IMR-90 (cell line): ENCODE results near the gene IFIT5. TPM values are rescaled to one million over a fixed set of nuclear protein-coding genes. Genes with fewer than 3 reads are reported as not detected.

ENCODE experiments used
- ATAC-seq: fragments of 200-7000 bp; cut with Tn5 transposase; 2 replicates; pipeline ENCODE4 v1.9.1; 2020; ENCODE audit warnings: low read depth, mild to moderate bottlenecking, moderate library complexity
- BruUV-seq: library from RNA; stranded (reverse); fragments of 400-500 nt; replicated peaks from 2 replicates; lab custom pipeline; 2021; lab: Mats Ljungman, UMichigan
- CTCF ChIA-PET: fragments of 300-600 bp; formaldehyde crosslinking; extraction: SDS; loops from one replicate; lab custom pipeline; 2021; ENCODE audit warnings: antibody characterized with exemption; lab: Yijun Ruan, JAX
- POLR2A ChIA-PET: fragments of 300-600 bp; sonication (Branson Sonifier 250); formaldehyde crosslinking; loops from one replicate; lab custom pipeline; 2022; ENCODE audit warnings: antibody characterized with exemption; ENCODE audit not compliant: unreplicated experiment; lab: Charles Lee
- DNase-seq: peaks from one replicate; pipeline ENCODE4 v3.0.0; 2013
- H2AFZ ChIP-seq: replicated peaks from 2 replicates; pipeline ENCODE3; 2013; ENCODE audit warnings: low read length, mild to moderate bottlenecking; ENCODE audit not compliant: poor library complexity
- H2AK5ac ChIP-seq: 2 replicates; pipeline ENCODE4 v1.6.1; 2013; ENCODE audit warnings: low read depth, low read length, inconsistent platforms
- H2AK9ac ChIP-seq: replicated peaks from 2 replicates; pipeline ENCODE3; 2013; ENCODE audit warnings: mild to moderate bottlenecking, low read depth, low read length, moderate library complexity; ENCODE audit not compliant: poor library complexity
- H2BK120ac ChIP-seq: 2 replicates; pipeline ENCODE4 v1.6.1; 2013; ENCODE audit warnings: low read depth, low read length, inconsistent platforms
- H2BK15ac ChIP-seq: 3 replicates; pipeline ENCODE4 v1.6.1; 2013; ENCODE audit warnings: low read depth, low read length, inconsistent platforms
- H2BK20ac ChIP-seq: 2 replicates; pipeline ENCODE4 v1.6.1; 2013; ENCODE audit warnings: low read depth, mild to moderate bottlenecking, inconsistent platforms, low read length, moderate library complexity
- H2BK5ac ChIP-seq: 2 replicates; pipeline ENCODE4 v1.6.1; 2013; ENCODE audit warnings: mild to moderate bottlenecking, low read depth, low read length, inconsistent platforms; ENCODE audit not compliant: poor library complexity, severe bottlenecking
- H3K14ac ChIP-seq: replicated peaks from 2 replicates; pipeline ENCODE4 v1.6.1; 2013; ENCODE audit warnings: low read depth, low read length, inconsistent platforms
- H3K18ac ChIP-seq: 2 replicates; pipeline ENCODE4 v1.6.1; 2013; ENCODE audit warnings: low read depth, low read length, control low read depth
- H3K23ac ChIP-seq: 2 replicates; pipeline ENCODE4 v1.6.1; 2013; ENCODE audit warnings: low read depth, low read length, inconsistent platforms
- H3K27ac ChIP-seq: 2 replicates; pipeline ENCODE4 v1.5.1; 2013; ENCODE audit warnings: mild to moderate bottlenecking, control low read depth, low read length; ENCODE audit not compliant: insufficient read depth
- H3K27me3 ChIP-seq: 2 replicates; pipeline ENCODE4 v1.6.1; 2013; ENCODE audit warnings: low read length; ENCODE audit not compliant: control insufficient read depth, insufficient read depth
- H3K36me3 ChIP-seq: 2 replicates; pipeline ENCODE4 v1.6.1; 2013; ENCODE audit warnings: low read length, mixed read lengths; ENCODE audit not compliant: control insufficient read depth, insufficient read depth
- H3K4ac ChIP-seq: 2 replicates; pipeline ENCODE4 v1.6.1; 2013; ENCODE audit warnings: low read depth, low read length, inconsistent platforms
- H3K4me1 ChIP-seq: 2 replicates; pipeline ENCODE4 v1.6.1; 2013; ENCODE audit warnings: low read length, mixed read lengths; ENCODE audit not compliant: control insufficient read depth, insufficient read depth
- H3K4me2 ChIP-seq: 2 replicates; pipeline ENCODE4 v1.6.1; 2013; ENCODE audit warnings: low read depth, mild to moderate bottlenecking, control low read depth, low read length, moderate library complexity
- H3K4me3 ChIP-seq: 2 replicates; pipeline ENCODE4 v1.5.1; 2013; ENCODE audit warnings: low read depth, mild to moderate bottlenecking, control low read depth, low read length, moderate library complexity; ENCODE audit not compliant: insufficient read depth
- H3K56ac ChIP-seq: 2 replicates; pipeline ENCODE4 v1.6.1; 2013; ENCODE audit warnings: low read length, inconsistent platforms; ENCODE audit not compliant: insufficient read depth; ENCODE audit errors: extremely low read depth
- H3K79me1 ChIP-seq, 2 experiments: 2 replicates each; pipeline ENCODE4 v1.6.1; 2013; ENCODE audit warnings: low read length in 2 of 2, inconsistent platforms in 1 of 2, low read depth in 1 of 2
- H3K9ac ChIP-seq: 2 replicates; pipeline ENCODE4 v1.6.1; 2013; ENCODE audit warnings: low read depth, low read length, control low read depth
- H3K9me1 ChIP-seq: 2 replicates; pipeline ENCODE4 v1.6.1; 2013; ENCODE audit warnings: low read length, inconsistent platforms; ENCODE audit not compliant: insufficient read depth
- H3K9me3 ChIP-seq: 2 replicates; pipeline ENCODE4 v1.6.1; 2013; ENCODE audit warnings: low read length; ENCODE audit not compliant: control insufficient read depth, insufficient read depth
- H4K20me1 ChIP-seq: 2 replicates; pipeline ENCODE4 v1.6.1; 2013; ENCODE audit warnings: low read length, inconsistent platforms; ENCODE audit not compliant: insufficient read depth
- H4K5ac ChIP-seq: 2 replicates; pipeline ENCODE4 v1.6.1; 2013; ENCODE audit warnings: mild to moderate bottlenecking, low read depth, low read length, control low read depth
- H4K8ac ChIP-seq, 2 experiments: 2 replicates each; pipeline ENCODE4 v1.6.1; 2013; ENCODE audit warnings: low read depth in 2 of 2, low read length in 2 of 2, control low read depth in 1 of 2, inconsistent platforms in 1 of 2
- H4K91ac ChIP-seq: 2 replicates; pipeline ENCODE4 v1.6.1; 2013; ENCODE audit warnings: low read depth, low read length, inconsistent platforms; ENCODE audit not compliant: insufficient read depth
- CEBPB ChIP-seq: IDR thresholded peaks from 2 replicates; pipeline ENCODE4 v1.6.1; 2012; ENCODE audit warnings: low read depth, low read length, improper control_type of control experiment
- FOS ChIP-seq: fragments of 150-350 bp; IDR thresholded peaks from 2 replicates; pipeline ENCODE4 v1.6.1; 2016; ENCODE audit warnings: low read depth, low read length
- MAFK ChIP-seq: IDR thresholded peaks from 2 replicates; pipeline ENCODE4 v1.6.1; 2012; ENCODE audit warnings: low read depth, low read length, improper control_type of control experiment
- MAZ ChIP-seq: IDR thresholded peaks from 2 replicates; pipeline ENCODE4 v1.6.1; 2012; ENCODE audit warnings: low read depth, mild to moderate bottlenecking, low read length, improper control_type of control experiment, moderate library complexity, borderline replicate concordance
- MXI1 ChIP-seq: IDR thresholded peaks from 2 replicates; pipeline ENCODE4 v1.6.1; 2012; ENCODE audit warnings: low read depth, mild to moderate bottlenecking, low read length, moderate library complexity, borderline replicate concordance
- NFE2L2 ChIP-seq: fragments of 150-350 bp; IDR thresholded peaks from 2 replicates; pipeline ENCODE4 v1.6.1; 2016; ENCODE audit warnings: low read depth, mild to moderate bottlenecking, low read length
- POLR2A ChIP-seq: IDR thresholded peaks from 2 replicates; pipeline ENCODE4 v1.6.1; 2012; ENCODE audit warnings: mild to moderate bottlenecking, low read depth, low read length
- RAD21 ChIP-seq: IDR thresholded peaks from 2 replicates; pipeline ENCODE4 v1.6.1; 2012; ENCODE audit warnings: low read length, improper control_type of control experiment
- RCOR1 ChIP-seq: IDR thresholded peaks from 2 replicates; pipeline ENCODE4 v1.6.1; 2012; ENCODE audit warnings: mild to moderate bottlenecking, low read length, improper control_type of control experiment; ENCODE audit not compliant: insufficient replicate concordance
- RFX5 ChIP-seq: IDR thresholded peaks from 2 replicates; pipeline ENCODE4 v1.8.0; 2012; ENCODE audit warnings: low read depth, mild to moderate bottlenecking, low read length, moderate library complexity
- SMC3 ChIP-seq: fragments of 150-350 bp; IDR thresholded peaks from 2 replicates; pipeline ENCODE4 v1.6.1; 2016; ENCODE audit warnings: low read depth, mild to moderate bottlenecking, antibody characterized with exemption, low read length, moderate library complexity
- WGBS, 2 experiments: methylation state at CpG; one replicate each; pipeline versions ENCODE4 v1.1.5 to v1.1.7; 2013; ENCODE audit warnings: missing lambda C conversion rate in 2 of 2; ENCODE audit not compliant: insufficient read length in 1 of 2; ENCODE audit errors: extremely low coverage in 2 of 2; 5-methylcytosine and 5-hydroxymethylcytosine counted together
- dilution Hi-C: fragments of 300-500 bp; cut with HindIII; formaldehyde crosslinking; loops from one replicate; pipeline ENCODE4 v1.14.3; 2018; ENCODE audit warnings: low sequenced_read_pairs; ENCODE audit not compliant: unreplicated experiment
- in situ Hi-C: fragments of 300-500 bp; cut with MboI; formaldehyde crosslinking; loops from 3 replicates; pipeline ENCODE4 v1.14.3; 2019; ENCODE audit warnings: low sequenced_read_pairs, inconsistent platforms, mixed read lengths
- intact Hi-C: fragments of 100-400 bp; cut with micrococcal nuclease; formaldehyde crosslinking; loops from 2 replicates; pipeline ENCODE4 v1.10.0; 2022
- polyA plus RNA-seq, 3 experiments: library from polyadenylated mRNA; depleted of rRNA; stranded (reverse); fragments of >200 nt; gene quantifications; 2 replicates each; pipeline ENCODE4 v1.2.3, GENCODE V29; 2012; ENCODE audit warnings: low replicate concordance in 1 of 3
- total RNA-seq: library from RNA; depleted of rRNA; stranded (reverse); fragments of >200 nt; gene quantifications from 2 replicates; pipeline ENCODE4 v1.2.3, GENCODE V29; 2012
- TF ChIP-seq, protein P1 (sequence below): fragments of 150-350 bp; IDR thresholded peaks from 2 replicates; pipeline ENCODE4 v1.6.1; 2017; ENCODE audit warnings: mild to moderate bottlenecking, antibody characterized with exemption, low read length, low read depth
- TF ChIP-seq, protein P2 (sequence below): fragments of 150-350 bp; IDR thresholded peaks from 2 replicates; pipeline ENCODE4 v1.6.1; 2016; ENCODE audit warnings: low read depth, mild to moderate bottlenecking, low read length, moderate library complexity, borderline replicate concordance
- TF ChIP-seq, protein P3 (sequence below): conservative IDR thresholded peaks from 2 replicates; pipeline ENCODE4 v1.5.1; 2012; ENCODE audit warnings: mild to moderate bottlenecking, low read depth, low read length, improper control_type of control experiment

Gene IFIT5
- total and polyA plus RNA-seq, 2 of the 4 experiments (the other 2 are of a cell fraction) = 5.2 to 18.1 TPM

DNA sequence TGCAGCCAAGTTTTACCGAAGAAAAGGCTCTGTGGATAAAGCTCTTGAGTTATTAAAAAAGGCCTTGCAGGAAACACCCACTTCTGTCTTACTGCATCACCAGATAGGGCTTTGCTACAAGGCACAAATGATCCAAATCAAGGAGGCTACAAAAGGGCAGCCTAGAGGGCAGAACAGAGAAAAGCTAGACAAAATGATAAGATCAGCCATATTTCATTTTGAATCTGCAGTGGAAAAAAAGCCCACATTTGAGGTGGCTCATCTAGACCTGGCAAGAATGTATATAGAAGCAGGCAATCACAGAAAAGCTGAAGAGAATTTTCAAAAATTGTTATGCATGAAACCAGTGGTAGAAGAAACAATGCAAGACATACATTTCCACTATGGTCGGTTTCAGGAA lies 11.3 kb upstream of the IFIT5 start:
- ChIA-PET POLR2A (no interaction called here), CTCF (no interaction called here)
- BruUV-seq = no TSS peak
- Histone ChIP-seq H2BK120ac (no peak overlapping the region), H3K4me2 (no peak overlapping the region), H2BK5ac (no peak overlapping the region), H3K14ac (no peak overlapping the region), H3K9me3 (no peaks in the 10 kb centered on the region), H4K20me1 (no peaks in the 10 kb centered on the region), H3K9ac (no peak overlapping the region), H2BK20ac (no peak overlapping the region), H2BK15ac (no peak overlapping the region), H3K56ac (no peak overlapping the region), H4K5ac (no peak overlapping the region), H4K8ac (no peak overlapping the region), H2AK5ac (no peak overlapping the region), H3K9me1 (no peaks in the 10 kb centered on the region), H3K4ac (no peak overlapping the region), H3K79me1 (no peaks in the 10 kb centered on the region), H3K27me3 (no peaks in the 10 kb centered on the region), H4K91ac (no peak overlapping the region), H3K23ac (no peak overlapping the region), H3K27ac (no peak overlapping the region), H3K18ac (no peak overlapping the region), H3K36me3 (peaks cover 4% of the 10 kb centered on the region; the same call in 1 of the 2 replicates), H2AFZ (no peak overlapping the region), H3K4me1 (peaks cover 1% of the 10 kb centered on the region; the same call in 1 of the 2 replicates), H3K4me3 (no peak overlapping the region), H2AK9ac (no peak overlapping the region)
- no CpG with 5 or more reads among the region's 2 CpGs for WGBS, 2 experiments
- TF ChIP-seq, protein P1, sequence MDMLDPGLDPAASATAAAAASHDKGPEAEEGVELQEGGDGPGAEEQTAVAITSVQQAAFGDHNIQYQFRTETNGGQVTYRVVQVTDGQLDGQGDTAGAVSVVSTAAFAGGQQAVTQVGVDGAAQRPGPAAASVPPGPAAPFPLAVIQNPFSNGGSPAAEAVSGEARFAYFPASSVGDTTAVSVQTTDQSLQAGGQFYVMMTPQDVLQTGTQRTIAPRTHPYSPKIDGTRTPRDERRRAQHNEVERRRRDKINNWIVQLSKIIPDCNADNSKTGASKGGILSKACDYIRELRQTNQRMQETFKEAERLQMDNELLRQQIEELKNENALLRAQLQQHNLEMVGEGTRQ = no peak
- no peak for TF ChIP-seq POLR2A
- no peak for TF ChIP-seq FOS
- TF ChIP-seq RFX5 = no peak
- TF ChIP-seq CEBPB = no peak
- no peak for TF ChIP-seq MAFK
- no peak for TF ChIP-seq NFE2L2
- no peak for TF ChIP-seq RCOR1
- TF ChIP-seq RAD21 = no peak
- TF ChIP-seq SMC3 = no peak
- TF ChIP-seq, protein P2, sequence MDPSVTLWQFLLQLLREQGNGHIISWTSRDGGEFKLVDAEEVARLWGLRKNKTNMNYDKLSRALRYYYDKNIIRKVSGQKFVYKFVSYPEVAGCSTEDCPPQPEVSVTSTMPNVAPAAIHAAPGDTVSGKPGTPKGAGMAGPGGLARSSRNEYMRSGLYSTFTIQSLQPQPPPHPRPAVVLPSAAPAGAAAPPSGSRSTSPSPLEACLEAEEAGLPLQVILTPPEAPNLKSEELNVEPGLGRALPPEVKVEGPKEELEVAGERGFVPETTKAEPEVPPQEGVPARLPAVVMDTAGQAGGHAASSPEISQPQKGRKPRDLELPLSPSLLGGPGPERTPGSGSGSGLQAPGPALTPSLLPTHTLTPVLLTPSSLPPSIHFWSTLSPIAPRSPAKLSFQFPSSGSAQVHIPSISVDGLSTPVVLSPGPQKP = no peak
- no peak for TF ChIP-seq MAZ
- TF ChIP-seq, protein P3, sequence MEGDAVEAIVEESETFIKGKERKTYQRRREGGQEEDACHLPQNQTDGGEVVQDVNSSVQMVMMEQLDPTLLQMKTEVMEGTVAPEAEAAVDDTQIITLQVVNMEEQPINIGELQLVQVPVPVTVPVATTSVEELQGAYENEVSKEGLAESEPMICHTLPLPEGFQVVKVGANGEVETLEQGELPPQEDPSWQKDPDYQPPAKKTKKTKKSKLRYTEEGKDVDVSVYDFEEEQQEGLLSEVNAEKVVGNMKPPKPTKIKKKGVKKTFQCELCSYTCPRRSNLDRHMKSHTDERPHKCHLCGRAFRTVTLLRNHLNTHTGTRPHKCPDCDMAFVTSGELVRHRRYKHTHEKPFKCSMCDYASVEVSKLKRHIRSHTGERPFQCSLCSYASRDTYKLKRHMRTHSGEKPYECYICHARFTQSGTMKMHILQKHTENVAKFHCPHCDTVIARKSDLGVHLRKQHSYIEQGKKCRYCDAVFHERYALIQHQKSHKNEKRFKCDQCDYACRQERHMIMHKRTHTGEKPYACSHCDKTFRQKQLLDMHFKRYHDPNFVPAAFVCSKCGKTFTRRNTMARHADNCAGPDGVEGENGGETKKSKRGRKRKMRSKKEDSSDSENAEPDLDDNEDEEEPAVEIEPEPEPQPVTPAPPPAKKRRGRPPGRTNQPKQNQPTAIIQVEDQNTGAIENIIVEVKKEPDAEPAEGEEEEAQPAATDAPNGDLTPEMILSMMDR = no peak
- no peak for TF ChIP-seq MXI1
- ATAC-seq (no peak), DNase-seq (no peak)
- in situ Hi-C loops (no loop called here), intact Hi-C loops (no loop called here), dilution Hi-C loops (no loop called here)
